B cell (primary cell): ENCODE data around the gene CTPS2.

ENCODE experiments used
- EZH2 ChIP-seq: IDR thresholded peaks from 2 replicates; pipeline ENCODE4 v1.6.1; 2012; ENCODE audit warnings: borderline replicate concordance, low read depth, mild to moderate bottlenecking, moderate library complexity, low read length; ENCODE audit not compliant: insufficient read depth, poor library complexity, severe bottlenecking
- TF ChIP-seq, protein P1 (sequence below): fragments of 200-600 bp; IDR thresholded peaks from one replicate; pipeline ENCODE4 v1.8.0; 2022; ENCODE audit warnings: antibody characterized with exemption, mild to moderate bottlenecking

DNA sequence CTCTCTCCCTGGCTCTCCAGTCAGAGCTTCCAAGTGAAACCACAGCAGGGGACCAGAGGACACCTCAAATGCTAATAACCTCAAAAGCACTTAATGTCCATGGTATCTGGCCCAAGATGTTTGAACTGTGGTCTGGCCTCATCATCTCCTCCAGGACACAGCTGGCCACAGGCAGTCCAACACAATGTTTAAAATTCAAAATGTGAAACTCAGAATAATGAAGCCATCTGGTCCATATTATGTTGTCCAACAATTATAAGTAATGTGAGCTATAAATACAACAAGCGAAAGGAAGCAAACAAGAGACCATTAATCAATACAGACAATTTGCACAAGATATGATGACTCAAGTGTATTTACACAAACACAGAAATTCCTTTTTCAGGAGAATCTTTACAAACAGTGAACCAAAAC, 153.3 kb downstream of the CTPS2 start:
- TF ChIP-seq, protein P1, sequence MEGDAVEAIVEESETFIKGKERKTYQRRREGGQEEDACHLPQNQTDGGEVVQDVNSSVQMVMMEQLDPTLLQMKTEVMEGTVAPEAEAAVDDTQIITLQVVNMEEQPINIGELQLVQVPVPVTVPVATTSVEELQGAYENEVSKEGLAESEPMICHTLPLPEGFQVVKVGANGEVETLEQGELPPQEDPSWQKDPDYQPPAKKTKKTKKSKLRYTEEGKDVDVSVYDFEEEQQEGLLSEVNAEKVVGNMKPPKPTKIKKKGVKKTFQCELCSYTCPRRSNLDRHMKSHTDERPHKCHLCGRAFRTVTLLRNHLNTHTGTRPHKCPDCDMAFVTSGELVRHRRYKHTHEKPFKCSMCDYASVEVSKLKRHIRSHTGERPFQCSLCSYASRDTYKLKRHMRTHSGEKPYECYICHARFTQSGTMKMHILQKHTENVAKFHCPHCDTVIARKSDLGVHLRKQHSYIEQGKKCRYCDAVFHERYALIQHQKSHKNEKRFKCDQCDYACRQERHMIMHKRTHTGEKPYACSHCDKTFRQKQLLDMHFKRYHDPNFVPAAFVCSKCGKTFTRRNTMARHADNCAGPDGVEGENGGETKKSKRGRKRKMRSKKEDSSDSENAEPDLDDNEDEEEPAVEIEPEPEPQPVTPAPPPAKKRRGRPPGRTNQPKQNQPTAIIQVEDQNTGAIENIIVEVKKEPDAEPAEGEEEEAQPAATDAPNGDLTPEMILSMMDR, result no peak
- TF ChIP-seq EZH2, result no peak
